HG02588 (cell line): ENCODE results near the gene EDARADD.

Source experiments
- ATAC-seq: cut with Tn5 transposase; IDR thresholded peaks from one replicate; pipeline ENCODE4 v1.9.1; 2021; ENCODE audit warnings: mild to moderate bottlenecking, moderate library complexity; ENCODE audit not compliant: unreplicated experiment

EDARADD gene

DNA sequence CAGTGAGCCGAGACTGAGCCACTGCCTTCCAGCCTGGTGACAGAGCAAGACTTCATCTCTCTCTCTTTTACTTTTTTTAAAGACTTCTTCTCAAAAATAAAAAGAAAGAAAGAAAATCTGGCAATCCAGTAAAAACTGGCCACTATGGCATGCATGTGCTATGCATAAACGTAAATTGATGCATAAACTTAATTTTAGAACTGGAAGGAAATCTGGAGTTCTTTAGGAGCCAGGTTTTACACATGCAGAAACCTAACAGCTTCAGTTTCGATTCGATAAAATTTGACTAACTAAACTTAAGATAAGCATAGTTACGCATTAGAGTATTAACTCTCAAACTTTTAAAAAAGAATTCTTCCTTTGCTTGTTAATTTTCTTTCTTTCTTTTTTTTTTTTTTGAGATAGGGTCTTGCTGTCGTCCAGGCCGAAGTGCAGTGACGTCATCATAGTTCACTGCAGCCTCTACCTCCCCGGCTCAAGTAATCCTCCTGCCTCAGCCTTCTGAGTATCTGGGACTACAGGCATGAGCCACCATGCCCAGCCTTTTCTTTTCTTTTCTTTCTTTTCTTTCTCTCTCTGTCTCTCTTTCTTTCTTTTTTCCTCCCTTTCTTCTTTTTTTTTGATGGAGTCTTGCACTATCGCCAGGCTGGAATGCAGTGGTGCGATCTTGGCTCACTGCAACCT lies 117.8 kb downstream of the EDARADD start:
- no peak for ATAC-seq

DNA sequence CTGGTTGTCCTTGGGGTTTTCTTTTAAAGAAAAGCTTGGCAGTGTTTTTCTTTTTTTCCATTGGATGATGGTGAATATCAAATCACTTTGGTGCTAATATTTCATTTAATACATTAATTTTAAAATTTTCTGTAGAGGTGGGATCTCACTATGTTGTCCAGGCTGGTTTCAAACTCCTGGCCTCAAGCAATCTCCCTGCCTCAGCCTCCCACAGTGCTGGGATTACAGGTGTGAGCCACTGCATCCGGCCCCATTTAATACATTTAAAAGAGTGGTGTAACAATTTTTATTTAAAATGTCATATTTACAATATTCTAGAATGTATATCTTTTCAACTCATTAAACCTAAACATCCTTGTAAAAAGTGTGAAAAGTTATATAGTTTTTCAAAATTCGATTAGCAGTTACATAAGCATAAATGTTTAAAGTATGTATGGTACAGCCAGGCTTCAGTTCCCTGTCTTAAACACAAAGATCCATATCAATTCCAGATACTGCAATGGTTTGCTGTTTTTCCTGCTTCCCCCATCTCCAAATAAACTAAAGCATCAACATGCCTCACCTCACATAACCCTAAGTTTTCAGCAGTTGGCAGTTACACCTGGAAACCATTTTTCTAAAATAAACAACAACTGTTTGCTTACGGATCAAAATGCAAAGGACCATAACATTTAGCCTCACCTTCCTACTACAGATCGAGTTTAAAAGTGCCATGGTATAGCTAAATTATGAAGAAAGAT lies 120.8 kb downstream of the EDARADD start:
- no peak for ATAC-seq

DNA sequence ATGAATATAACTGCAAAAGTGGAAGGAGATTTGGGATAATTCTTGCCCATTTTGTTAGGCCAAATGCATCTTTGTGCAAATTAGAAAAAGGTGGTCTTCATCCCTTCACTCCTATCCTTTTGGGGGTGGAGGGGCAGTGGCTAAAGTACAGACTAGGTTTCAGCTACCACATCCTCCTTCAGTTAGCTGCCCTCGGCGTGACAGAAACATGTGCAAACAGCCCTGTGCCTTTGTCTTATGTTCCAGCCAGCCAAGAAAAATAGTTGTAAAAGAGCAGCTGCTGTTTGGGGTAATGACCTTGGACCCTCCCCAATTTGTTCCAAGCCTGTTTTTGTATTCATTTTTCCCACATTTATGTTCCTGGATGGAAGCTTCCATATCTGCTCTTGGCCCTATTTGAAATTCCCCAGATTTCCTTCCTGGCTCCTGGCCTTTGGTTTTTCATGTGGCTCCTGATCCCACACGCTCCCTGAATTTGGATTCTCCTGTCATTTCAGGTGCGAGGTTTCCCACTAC lies 121.4 kb downstream of the EDARADD start:
- no peak for ATAC-seq

DNA sequence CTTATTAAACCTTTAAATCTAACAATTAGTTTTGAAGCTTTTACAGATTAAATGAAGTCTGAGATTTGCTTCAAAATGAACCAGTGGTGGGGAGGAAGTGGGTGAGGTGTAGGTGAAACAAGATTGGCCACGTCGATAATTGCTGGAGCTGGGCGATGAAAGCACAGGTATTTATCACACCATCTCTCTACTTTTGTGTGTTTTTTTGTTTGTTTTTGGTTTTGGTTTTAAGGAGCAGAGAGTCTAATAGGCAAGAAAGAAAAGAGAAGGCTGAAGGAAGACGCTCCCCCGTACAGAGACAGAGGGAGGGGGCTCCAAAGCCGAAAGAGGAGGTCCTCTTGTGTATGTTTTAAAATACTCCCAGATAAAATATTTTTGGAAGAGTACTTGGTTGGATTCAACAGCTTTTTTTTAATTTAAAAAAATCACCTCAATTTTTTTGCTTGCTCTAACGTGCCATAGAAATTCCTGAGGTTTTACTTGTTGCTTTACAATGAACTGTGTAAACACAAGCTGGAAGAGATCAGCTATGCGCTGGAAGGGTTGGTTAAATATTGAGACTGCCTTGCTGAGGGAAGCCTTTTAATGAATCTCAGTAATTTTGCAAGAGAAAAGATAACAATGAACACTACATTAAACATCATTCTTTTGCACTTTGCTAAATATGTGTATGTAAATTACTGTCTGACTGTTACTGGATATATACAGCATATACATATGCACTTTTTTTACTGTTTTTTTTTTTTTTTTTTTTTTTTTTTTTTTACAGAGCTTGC lies 123.0 kb downstream of the EDARADD start:
- no peak for ATAC-seq

DNA sequence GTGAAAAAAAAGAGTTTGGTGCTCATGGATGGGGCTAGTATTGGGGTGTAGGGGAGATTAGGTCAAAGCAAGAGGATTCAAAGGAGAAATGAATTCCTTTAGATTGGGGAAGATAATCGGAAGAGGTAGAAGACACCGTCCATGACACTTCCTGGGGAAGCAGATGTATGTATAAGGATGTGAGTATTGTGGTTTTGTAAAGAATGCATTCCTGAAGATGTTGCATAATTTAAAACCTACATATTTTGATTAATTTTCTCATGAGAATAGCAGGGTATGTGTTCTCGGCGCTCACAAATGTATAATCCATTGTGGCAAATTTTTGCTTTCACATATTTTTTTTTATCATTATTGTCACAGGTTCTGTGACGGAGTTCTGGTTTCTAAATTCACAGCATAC lies 124.2 kb downstream of the EDARADD start:
- no peak for ATAC-seq

DNA sequence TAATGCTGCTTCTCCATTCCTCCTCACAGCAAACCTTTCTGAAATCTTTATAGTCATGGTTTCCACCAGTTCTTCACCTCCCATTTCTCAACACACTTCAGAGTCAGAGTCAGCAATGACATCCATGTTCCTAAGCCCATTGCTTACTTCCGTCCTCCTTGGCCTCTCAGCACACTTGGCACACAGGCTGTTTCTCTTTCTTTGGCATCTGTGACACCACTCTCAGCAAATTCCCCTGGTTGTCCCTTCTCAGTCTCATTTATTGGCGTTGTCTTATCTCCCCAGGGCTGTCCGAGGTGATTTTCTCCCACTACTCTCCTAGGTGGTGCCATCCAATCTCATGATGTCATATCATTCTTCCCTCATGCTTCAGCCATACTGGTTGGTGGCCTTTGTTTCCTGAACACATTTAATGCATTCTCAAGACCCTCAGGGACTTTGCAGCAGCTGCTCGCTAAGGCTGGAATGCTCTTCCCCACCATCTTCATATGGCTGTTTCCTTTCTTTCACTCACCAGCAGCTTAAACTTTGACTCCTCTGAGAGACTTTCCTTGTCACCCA lies 126.4 kb downstream of the EDARADD start:
- ATAC-seq: no peak

DNA sequence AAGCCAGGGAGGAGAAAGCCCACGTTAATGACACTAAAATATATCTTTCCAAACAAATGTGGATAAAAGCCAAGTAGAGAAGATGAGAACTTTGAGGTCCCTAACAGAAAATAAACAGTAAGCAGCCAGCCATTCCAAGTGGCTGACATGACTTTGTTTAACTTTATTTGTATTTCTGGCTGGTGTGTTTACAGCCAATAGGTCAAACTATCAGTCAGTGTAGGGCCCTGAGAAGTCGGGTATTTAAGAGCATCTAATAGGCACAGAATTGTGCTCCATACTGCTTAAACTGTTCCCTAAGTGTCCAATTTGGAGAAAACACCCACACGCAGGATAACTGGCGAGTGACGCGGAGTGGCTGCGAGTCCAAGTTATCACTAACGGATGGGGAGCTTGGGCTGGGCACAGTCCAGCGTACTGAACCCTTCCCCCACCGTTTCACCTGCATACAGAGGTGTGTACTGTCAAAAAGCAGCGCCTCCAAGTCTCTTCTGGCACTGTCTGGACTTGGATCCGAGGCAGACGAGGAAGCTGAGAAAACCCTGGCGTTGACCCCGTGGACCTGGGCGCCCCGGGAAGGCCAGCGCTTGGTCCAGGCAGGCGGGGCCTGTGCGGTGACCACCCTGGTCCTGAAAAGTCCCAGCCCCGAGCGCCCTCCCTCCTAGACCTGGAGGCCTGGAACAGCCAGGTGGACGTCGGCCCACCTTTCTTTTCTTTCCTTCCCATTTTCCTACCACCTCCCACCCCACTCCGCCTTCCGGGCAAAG lies 129.0 kb downstream of the EDARADD start:
- no peak for ATAC-seq

DNA sequence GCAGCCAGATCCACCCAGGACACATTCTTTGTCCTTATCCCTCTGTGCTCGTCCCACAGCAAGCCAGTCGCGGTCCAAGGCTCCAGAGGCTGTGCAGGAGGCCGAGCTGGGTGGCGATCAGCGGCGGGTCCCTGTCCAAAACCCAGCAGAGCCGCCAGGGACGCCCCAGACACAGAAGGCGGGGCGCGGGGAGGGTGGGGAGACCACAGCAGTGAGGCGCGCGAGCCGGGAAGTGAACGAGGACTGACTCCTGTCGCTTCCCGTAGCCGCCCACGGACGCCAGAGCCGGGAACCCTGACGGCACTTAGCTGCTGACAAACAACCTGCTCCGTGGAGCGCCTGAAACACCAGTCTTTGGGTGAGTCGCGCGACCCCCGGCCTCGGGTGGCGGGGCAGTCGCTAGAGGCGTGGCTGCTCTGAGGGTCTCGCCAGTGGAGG lies 129.6 kb downstream of the EDARADD start, which contains the start of gene LGALS8:
Gene LGALS8, plus strand, starts transcription at position 279 of the 438 bp plus-strand sequence. CDS start 2,089 bp downstream, outside the sequence.
- peak; percentile 61 for ATAC-seq

DNA sequence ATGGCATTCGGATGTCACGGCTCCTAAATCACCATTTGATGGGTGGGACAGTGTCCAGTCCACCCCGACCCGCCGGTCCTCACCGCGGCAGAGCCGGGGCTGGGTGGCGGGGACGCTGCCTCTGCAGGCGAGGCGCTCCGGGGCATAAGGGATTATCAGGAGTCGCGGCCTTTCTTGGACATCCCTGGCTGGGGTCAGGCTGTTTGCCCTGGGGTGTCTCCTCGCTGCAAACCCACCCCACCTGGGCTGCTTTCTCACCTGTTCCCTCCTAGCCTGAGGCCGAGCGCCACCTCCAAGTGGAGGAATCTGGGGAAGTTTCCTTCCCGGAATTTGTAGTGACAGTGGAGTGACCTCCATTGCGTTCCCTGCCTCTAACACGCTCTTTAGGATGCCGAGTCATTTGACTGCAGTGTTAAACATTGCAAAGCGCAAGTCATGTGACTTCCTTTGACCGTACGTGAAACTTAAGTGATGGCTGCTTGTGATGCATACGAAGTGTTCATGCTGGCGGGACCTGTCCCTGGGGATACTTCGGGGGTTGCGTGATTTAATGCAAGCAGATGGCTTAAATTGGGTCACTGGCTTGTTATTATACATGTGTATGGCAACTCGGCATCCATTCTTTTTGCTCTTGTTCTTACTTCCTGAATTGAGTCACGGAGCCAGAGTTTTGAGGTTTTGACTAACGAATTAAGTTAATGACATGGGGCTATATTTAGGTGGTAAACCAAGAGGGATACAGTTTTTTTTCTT lies 130.2 kb downstream of the EDARADD start:
- ATAC-seq: peak; percentile 88

DNA sequence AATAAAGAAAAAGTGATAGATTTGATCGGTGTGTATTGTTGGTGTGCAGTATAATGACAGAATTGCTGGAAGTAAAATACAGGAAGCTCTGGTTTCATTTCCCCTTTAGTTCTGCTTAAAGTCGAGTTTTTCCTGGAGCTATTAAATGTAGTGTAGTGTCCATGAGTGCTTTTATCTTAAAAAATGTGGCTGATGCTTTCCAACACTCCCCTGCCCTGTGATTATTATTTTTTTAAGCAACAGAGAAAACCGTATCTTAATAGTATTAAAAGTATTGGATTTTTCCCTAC lies 130.8 kb downstream of the EDARADD start:
- ATAC-seq: no peak

DNA sequence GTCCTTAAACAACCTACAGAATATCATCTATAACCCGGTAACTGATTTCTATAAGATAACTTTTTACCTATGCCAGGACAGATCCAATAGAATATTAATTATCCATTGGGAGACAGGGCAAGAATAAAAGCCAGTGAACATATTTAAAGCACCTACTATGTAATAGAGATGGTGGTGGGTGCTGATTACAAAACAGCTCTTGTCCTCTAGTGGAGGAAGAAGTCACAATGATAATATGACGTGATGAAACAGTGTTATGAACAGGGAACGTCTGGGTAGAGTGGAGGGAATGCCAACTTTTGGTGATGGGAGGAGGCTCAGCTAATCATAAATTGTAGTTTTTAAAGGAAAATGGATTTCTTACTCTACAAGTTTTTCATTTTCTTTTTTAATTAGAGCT lies 132.0 kb downstream of the EDARADD start:
- no peak for ATAC-seq

DNA sequence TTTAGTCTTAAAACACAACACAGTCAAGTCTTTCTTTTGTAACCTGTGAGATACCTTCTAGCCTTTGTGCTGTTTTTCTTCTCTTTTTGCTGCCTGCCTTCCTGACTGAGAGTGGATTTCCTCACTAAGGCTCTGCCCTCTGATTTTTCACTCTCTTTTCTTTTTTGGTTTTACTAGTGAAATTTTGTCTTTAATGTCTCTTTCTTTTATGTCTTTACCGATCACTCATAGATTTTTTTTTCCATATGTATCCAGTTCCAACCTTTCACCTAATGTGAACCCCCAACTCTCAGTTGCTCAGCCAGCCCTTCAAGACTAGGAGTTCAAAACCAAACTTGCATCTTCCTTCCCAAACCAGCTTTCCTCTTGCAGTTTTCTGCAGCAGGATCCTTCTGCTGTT lies 136.2 kb downstream of the EDARADD start:
- ATAC-seq: no peak

DNA sequence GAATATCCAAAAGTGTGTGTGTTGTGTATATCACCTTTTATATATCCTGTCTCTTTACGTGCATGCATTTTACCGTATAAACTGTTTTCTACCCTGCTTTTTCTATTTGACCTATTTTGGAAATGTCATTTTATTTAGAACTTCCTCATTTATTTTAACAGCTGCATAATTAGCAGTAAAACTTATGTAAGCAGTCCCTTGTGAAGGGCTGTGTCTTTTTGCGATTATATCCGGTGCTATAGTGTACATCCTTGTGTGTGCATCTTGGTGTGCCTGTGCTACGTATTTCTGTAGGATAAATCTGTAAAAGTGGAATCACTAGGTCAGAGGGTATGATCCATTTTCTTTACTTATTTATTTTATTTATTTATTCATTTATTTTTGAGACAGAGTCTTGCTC lies 136.9 kb downstream of the EDARADD start:
- ATAC-seq: no peak

DNA sequence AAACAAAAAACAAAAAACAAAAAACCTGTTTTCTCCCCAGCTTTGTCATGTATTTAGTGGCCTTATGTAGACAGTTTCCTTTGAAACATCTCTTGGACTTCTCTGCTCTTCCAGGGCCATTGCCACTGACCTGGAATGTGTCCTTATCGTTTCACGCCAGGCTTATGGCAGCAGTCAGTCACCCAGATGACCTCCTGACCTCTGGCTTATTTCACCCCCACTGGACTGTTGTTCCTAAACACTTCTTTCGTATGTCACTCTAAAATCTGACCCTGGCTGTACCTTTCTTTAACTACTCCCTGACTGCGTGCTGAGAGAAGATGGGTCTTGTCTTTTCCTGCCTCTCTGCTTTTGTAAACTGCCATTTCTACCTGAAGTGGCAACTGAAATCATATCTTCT lies 138.8 kb downstream of the EDARADD start:
- no peak for ATAC-seq

DNA sequence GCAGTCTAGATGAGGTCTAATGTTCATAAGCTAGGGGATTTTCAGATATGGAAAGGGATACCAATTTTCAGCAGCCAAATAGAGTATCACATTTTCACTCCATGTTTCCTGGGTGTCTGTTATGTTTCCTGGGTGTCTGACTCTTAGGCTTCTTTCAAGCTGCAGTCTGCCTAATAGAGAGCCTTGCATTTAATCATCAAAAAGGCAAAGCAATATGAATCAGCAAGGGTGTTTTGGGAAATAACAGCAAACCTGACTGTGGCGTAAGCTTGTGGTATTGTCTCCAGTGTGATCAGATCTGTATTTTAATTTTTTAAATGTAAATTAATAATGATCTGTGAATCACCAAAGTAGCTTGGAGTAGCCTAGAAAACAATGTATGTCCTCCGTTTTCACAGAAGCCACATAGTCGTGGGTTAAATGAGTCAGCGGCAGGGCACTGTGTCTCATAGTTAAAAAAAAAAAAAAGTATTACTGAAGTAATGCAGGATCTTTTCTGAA lies 140.1 kb downstream of the EDARADD start:
- ATAC-seq: no peak
